Measurements from ENCODE around the gene TRUB2.
A peak's percentile ranks its signal among the peaks of the same experiment; 100 is the strongest.

DNA sequence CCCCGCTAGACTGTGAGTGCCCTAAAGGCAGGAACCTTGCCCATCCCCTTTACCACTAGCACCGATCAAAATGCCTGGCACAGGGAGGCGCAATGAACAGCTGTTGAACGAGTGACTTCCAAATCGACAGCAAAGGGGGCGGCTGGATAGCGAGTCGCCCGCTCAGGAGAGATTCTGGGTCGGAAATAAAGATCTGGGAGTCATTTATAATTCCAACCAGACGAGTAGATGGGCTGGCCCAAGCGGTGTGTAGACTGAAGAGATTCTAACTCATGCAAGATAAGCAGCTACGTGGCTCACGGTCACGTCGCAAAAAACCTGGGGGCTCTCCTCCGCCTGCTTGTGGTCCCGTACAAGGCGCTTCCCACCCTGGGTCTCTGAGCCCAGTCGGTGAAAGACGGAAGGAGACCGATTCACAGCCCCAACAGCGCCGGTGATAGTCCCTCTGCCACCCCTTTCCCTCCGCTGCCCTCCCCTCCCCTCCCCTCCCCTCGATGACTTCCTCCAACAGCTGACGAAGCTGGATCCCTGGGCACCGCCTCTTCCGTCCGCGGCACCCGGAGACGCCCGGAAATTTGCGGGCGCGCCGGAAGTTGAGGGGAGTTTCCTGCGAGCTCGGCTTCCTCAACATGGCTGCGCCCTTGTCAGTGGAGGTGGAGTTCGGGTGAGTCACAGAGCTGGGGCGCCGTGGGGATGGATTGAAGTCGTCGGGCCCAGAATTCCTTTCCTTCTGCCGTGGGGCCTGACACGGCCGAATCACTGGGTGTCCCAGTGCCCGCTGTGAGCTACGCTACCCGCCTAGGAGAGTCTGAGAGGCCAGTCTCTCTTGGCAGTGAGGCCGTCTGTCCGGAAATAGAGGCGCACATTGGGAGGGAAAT, 48.7 kb upstream of the TRUB2 start, which contains the start of gene URM1:
- TF ChIP-seq, protein P1, sequence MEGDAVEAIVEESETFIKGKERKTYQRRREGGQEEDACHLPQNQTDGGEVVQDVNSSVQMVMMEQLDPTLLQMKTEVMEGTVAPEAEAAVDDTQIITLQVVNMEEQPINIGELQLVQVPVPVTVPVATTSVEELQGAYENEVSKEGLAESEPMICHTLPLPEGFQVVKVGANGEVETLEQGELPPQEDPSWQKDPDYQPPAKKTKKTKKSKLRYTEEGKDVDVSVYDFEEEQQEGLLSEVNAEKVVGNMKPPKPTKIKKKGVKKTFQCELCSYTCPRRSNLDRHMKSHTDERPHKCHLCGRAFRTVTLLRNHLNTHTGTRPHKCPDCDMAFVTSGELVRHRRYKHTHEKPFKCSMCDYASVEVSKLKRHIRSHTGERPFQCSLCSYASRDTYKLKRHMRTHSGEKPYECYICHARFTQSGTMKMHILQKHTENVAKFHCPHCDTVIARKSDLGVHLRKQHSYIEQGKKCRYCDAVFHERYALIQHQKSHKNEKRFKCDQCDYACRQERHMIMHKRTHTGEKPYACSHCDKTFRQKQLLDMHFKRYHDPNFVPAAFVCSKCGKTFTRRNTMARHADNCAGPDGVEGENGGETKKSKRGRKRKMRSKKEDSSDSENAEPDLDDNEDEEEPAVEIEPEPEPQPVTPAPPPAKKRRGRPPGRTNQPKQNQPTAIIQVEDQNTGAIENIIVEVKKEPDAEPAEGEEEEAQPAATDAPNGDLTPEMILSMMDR (optimal IDR thresholded peaks at IDR 0.05 in 1 of 3, IDR thresholded peaks at IDR 0.05 in 1 of 3, conservative IDR thresholded peaks at IDR 0.05 in 1 of 3; ENCODE audit: extremely low read depth in 1 of 3, insufficient read depth in 2 of 3, low read length in 3 of 3), result peak in 2 of 3 experiments; percentile 1 to 49
- TF ChIP-seq EZH2 (IDR thresholded peaks at IDR 0.05; ENCODE audit: low read length), result no peak

All from keratinocyte (primary cell).